GM19455 (cell line): Measurements from ENCODE around the gene ADSS1.
"Not testable (repeated sequence)": the region's sequence is repeated elsewhere in the genome, so short reads cannot be mapped to it uniquely, and the experiment has no call there.

Experiments
- ATAC-seq: cut with Tn5 transposase; IDR thresholded peaks from one replicate; pipeline ENCODE4 v1.9.1; 2021; ENCODE audit not compliant: unreplicated experiment

Gene ADSS1

GRCh38 chr14:104714066-104714465 lies 10.0 kb upstream of the ADSS1 start:
- no peak for ATAC-seq

GRCh38 chr14:104714681-104715080 lies 9.3 kb upstream of the ADSS1 start:
- no peak for ATAC-seq

GRCh38 chr14:104715416-104715815 lies 8.6 kb upstream of the ADSS1 start:
- ATAC-seq = no peak

GRCh38 chr14:104715871-104716270 lies 8.2 kb upstream of the ADSS1 start:
- no peak for ATAC-seq

- no peak for ATAC-seq
These were observed 6.9 kb upstream of the ADSS1 start for GRCh38 chr14:104717137-104717536.

GRCh38 chr14:104717646-104718045 lies 6.4 kb upstream of the ADSS1 start:
- no peak for ATAC-seq

- ATAC-seq = no peak
These were observed 5.9 kb upstream of the ADSS1 start for GRCh38 chr14:104718147-104718546.

- no peak for ATAC-seq
These were observed 5.2 kb upstream of the ADSS1 start for GRCh38 chr14:104718871-104719270.

- no peak for ATAC-seq
These were observed 4.7 kb upstream of the ADSS1 start for GRCh38 chr14:104719343-104719742.

- no peak for ATAC-seq
These were observed 2.3 kb upstream of the ADSS1 start for GRCh38 chr14:104721505-104722431.

- no peak for ATAC-seq
These were observed 935 bp upstream of the ADSS1 start for GRCh38 chr14:104722938-104723650.

- ATAC-seq = no peak
These were observed 465 bp downstream of the ADSS1 start for GRCh38 chr14:104724407-104724980.

GRCh38 chr14:104724981-104725771 lies 1.1 kb downstream of the ADSS1 start:
- ATAC-seq = no peak

- ATAC-seq = no peak
These were observed 1.9 kb downstream of the ADSS1 start for GRCh38 chr14:104725772-104726548.

- ATAC-seq = no peak
These were observed 2.8 kb downstream of the ADSS1 start for GRCh38 chr14:104726600-104727451.

- ATAC-seq = no peak
These were observed 4.6 kb downstream of the ADSS1 start for GRCh38 chr14:104728631-104729030.

- ATAC-seq = not testable (repeated sequence)
These were observed 5.3 kb downstream of the ADSS1 start for GRCh38 chr14:104729176-104729834.

GRCh38 chr14:104729835-104730181 lies 5.8 kb downstream of the ADSS1 start:
- ATAC-seq = no peak

GRCh38 chr14:104730487-104730886 lies 6.5 kb downstream of the ADSS1 start:
- no peak for ATAC-seq
